ENCODE data around the gene SERGEF.

Gene SERGEF

DNA sequence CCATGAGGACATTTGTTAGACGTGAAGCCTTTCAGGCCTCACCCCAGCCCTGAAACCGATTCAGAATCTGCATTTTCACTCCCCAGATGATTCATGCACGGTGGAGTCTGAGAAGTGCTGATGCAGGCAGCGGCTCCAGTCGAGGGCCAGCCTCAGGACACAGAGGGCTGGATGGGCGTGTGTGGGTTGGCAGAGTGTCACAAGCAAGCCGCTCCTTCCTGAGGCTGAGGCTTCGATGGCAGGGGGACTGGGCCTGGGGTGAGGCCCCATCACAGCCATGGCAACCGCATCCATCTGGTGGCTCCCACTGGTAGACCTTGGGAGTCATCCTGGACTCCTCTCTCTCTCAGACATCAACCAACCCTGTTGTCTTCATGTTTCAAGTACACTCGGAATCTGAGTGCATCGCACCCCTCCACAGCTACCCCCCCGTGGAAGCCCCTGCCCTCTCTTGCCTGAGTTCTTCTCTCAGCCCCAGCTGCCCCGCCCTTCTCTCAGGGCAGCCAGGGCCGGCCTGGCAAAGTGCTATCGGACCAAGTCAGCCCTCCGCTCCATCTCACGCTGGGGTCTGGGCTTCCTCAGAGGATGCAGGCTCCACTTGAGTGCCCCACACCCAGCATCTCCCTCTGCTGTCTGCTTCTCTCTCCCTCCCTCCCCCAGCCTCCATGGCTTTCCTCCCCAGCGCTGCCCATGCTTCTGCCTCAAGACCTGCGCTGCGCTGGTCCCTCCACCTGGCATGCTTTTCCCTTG is 267.6 kb downstream of the SERGEF start:
- DNase-seq, result no peak

DNA sequence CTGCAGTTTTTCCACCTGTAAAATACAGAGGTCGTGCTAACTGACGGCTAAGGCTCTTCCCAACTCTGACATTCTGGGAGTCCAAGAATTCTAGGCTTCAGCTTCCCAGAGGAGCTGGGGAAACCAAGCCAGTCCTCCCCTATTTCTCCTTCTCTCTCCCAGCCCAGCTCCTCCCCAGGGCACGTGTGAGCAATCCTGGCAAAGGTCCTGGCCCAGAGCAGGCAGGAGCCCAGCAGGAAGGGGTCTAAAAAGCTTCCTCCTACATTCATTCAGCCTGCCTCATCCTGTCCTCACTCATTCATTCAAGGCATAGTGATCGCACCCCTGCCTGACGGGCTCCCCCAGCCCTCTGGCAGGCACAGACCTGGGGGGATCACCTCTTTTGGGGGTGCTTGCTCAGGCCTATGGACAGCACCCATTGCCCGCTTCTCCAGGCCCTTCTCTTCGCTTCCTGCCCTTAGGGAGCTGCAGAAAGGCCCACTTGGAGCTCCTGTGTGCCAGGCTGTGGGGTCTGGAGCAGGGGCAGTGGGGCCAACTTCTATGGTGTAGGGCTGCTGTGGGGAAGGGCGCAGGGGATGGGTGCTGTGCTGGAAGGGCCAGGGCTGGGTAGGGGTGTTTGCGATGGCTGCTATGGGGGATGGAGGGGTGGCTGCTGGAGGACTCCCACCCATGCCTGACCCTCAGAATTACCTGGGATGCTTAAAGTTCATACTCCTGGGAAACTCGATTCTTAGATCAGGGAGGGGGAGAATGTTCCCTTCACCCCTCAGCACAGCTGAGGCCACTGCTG is 268.5 kb downstream of the SERGEF start:
- DNase-seq, result peak; percentile 48

DNA sequence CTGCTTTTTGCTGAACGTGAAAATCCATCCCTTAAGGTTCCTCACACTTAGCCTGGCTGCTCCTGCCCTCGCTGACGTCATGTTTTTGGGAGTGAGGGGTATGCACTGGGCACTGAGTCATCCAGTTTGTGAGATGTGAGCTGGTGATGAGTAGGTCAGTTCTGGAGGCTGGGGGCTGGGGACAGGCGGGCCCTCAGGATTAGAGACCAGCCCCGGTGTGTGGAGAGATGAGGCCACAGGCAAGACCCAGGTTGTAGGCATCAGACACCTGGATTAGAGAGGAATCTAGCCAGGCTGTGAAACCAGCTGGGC is 269.1 kb downstream of the SERGEF start:
- peak; percentile 77 for DNase-seq

DNA sequence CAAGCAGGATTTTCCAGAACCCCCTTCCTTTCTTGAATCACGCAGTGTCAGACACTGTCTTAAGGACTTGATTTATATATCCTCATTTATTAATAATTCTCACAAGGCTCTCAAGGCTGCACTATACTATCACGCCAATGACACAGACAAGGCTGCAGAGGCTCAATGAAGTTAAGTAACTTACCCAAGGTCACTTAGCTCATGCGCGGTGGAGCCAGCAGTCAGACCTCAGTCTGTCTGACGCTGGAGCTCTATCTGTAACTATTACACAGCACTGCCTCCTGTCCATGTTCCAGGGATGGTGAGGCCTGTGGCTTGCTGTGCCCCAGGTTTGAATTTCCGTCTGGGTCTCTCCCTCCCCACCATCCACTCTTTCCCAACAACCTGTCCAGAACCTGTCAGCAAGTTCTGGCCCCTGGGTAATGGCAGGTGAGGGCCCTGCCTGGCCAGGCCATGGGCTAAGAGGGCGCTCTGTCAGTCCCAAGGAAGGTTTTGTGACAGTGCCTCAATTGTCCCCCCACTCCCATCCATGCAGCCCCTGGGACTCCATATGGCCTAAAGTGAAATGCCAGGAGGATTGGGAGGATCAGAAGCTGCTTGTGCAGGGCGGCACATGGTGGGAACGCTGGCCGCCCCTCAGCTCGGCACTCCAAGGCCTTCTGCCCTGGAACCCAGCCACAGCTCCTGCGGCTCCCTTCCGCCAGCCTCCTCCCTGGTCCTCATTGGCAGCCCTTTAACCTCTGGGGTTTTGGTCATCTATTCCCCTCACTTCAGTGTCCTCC is 269.6 kb downstream of the SERGEF start:
- no peak for DNase-seq

DNA sequence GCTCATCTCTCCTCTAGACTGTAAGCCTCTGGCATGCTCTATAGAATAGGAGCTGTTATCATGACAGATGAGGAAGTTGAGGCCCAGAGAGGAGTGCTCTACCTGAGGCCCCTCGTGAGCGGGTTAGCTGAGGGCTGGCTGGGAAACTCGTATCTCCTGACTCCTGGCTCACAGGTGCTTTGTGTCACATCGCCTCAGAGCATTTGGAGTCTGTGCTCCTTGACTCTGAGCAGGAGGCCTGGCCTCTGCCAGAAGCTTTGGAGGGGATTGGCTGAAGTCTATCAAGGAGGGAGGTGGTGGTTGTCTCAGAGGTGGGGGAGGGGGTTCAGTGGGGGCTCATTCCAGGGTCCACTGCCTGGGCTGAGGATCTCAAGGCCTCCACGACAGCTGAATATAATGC is 270.8 kb downstream of the SERGEF start:
- DNase-seq, result no peak

DNA sequence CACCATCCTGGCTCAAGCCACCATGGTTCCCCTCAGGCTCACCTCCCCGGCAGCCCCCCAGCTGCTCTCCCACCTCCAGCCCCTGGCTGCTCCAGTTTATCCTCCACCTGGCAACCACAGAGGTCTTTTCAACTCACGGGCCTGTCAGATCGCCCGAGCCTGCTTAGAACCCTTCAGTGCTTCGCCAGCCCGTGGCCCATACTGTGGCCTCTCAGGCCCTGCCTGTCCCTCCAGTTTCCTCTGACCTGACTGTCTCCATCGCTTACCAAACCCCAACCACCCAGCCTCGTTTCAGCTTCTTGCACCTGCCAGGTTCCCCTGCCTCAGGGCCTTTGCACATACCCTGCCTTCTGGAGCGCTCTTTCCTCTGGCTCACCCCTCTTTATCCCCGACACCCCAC is 271.4 kb downstream of the SERGEF start:
- DNase-seq, result no peak

DNA sequence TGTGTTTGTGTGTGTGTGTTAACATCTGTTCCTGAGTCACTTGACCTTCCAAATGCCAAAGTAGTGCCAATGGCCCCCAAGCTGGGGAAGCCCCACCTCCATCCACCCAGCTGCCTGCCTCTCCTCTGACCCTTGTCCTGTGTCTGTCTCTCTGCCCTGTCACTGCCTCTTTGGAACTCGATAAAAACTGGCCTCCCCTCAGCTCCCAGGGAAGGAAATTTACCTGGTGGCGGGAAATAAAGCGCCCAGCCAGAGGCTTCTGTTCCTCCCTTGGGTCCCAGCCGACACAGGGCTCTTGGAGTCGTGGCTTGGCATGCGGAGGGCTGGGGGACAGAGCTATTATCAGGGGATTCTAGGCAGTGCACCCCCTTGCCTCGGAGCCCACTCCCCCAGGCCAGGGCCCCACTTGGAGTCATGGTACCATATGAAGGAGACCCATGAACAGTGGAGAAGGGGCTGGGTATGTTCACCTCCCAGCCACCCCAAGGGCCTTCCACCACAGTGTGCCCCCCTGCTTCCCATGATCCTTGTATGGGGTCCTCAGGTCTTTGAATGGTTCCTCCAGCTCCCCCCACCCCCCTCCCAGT is 272.1 kb downstream of the SERGEF start:
- DNase-seq, result no peak

DNA sequence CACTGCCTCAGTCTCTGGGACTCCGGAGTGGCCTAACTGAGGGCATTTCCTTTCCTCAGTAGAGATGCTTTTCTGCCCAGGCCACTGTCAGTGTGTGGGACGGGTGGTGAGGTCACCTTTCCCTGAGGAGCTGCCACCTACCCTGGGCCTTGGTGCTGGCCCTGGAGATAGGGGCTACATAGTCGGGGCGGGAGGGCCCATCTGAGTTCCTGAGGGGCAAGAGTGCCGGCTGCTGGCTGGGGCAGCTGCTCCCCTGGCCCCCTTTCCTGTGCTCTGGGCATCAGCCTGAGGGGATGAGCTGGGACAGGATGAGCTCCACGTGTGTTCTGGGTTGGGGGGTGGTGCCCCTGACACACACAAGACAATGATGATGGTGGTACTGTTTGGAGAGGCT is 272.9 kb downstream of the SERGEF start:
- no peak for DNase-seq

DNA sequence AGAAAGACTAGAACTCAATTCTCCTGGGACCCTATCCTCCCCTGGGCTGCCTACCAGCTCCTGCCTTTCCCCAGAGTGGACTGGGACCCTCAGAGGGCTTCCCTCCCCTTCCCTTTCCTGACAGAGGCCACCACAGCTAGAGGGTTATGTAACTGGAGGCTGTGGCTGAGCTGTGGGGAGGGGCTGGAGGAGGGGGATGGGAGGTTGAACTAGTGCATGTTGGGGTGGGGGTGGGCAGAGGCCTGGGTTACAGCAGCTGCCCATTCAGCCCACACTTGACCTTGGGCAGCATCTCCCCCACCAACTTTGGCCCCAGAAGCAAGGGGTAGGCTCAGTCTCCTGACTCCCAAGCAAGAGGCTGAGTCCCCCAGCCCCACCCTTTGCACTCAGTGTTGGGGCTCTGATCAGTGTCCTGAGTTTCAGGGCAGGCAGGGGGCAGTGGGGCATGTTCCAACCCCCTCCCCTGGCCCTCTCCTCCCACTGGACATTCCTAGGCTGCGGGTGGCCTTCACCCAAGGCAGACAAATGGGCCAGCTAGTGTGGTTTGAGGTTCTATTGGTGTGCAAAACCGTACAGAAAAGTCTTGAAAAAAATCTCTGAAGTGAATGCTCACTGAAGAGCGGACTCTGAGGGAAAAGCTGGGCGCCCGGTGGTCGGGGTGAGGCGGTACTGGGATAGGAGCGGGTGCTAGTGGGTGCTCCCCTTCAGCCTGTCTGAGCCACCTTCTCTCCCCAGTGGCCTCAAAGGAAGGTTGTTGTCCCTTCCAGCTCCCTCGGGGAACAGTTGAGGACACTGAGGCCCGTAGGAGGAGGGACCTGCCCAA is 274.5 kb downstream of the SERGEF start:
- no peak for DNase-seq

Data from fibroblast of skin of right biceps (primary cell).